ENCODE measurements around the gene SOHLH1.

DNA sequence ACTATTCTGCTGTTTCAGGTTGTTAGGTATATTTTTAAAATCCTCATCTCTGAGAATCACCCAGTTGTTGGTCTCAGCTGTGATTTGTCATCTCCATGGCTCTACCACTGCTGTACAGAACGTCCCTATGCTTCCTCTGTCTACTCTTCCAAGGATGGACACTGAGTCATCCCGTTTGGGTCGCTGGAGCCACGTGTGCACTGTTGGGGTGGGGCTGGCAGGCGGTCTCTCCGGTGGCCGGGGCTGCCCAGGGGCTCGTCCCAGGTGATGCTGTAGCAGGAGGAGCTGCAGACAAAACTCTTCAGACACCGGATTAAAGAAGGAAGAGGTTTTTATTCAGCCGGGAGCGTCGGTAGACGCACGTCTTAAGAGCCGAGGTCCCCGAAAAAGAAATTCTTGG, 19.2 kb downstream of the SOHLH1 start:
- no peak for TF ChIP-seq POLR2AphosphoS5 (IDR thresholded peaks at IDR 0.05)
- TF ChIP-seq, protein P1, sequence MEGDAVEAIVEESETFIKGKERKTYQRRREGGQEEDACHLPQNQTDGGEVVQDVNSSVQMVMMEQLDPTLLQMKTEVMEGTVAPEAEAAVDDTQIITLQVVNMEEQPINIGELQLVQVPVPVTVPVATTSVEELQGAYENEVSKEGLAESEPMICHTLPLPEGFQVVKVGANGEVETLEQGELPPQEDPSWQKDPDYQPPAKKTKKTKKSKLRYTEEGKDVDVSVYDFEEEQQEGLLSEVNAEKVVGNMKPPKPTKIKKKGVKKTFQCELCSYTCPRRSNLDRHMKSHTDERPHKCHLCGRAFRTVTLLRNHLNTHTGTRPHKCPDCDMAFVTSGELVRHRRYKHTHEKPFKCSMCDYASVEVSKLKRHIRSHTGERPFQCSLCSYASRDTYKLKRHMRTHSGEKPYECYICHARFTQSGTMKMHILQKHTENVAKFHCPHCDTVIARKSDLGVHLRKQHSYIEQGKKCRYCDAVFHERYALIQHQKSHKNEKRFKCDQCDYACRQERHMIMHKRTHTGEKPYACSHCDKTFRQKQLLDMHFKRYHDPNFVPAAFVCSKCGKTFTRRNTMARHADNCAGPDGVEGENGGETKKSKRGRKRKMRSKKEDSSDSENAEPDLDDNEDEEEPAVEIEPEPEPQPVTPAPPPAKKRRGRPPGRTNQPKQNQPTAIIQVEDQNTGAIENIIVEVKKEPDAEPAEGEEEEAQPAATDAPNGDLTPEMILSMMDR (IDR thresholded peaks at IDR 0.05) = no peak
- no peak for TF ChIP-seq POLR2A (IDR thresholded peaks at IDR 0.05)
